Caki2 (cell line): ENCODE measurements around the gene FGFR1OP2. TPM values are rescaled to one million over a fixed set of nuclear protein-coding genes. Genes with fewer than 3 reads are reported as not detected.
A peak's percentile ranks its signal among the peaks of the same experiment; 100 is the strongest.

Experiments used
- DNase-seq: peaks from one replicate; pipeline ENCODE4 v3.0.0-alpha.2; 2015; ENCODE audit warnings: low read depth
- in situ Hi-C: cut with HindIII; loops from 2 replicates; pipeline ENCODE4 v1.10.0; 2016; ENCODE audit warnings: low sequenced_read_pairs, low pct_unique_long_range_greater_than_20kb, mixed read lengths
- total RNA-seq: library from RNA; depleted of rRNA; stranded (reverse); fragments of >200 nt; shearing (Covaris generic); gene quantifications from 2 replicates; pipeline ENCODE4 v1.2.3, GENCODE V29; 2014; ENCODE audit warnings: low replicate concordance

FGFR1OP2 gene
- total RNA-seq, 1 experiment from 2014 or later: 35.1 TPM

GRCh38 chr12:26991826-26992225 lies 53.6 kb downstream of the FGFR1OP2 start:
- in situ Hi-C loops: no loop called here
- no peak for DNase-seq

- in situ Hi-C loops: no loop called here
- DNase-seq: no peak
These were observed 55.8 kb downstream of the FGFR1OP2 start for GRCh38 chr12:26994109-26994508.

GRCh38 chr12:26995706-26996105 lies 57.4 kb downstream of the FGFR1OP2 start:
- in situ Hi-C loops: no loop called here
- no peak for DNase-seq

GRCh38 chr12:26997003-26997402 lies 58.7 kb downstream of the FGFR1OP2 start:
- in situ Hi-C loops: no loop called here
- DNase-seq: no peak

- DNase-seq: no peak
- in situ Hi-C loops: no loop called here
These were observed 62.7 kb downstream of the FGFR1OP2 start for GRCh38 chr12:27000961-27001360.

- no peak for DNase-seq
- in situ Hi-C loops: no loop called here
These were observed 63.4 kb downstream of the FGFR1OP2 start for GRCh38 chr12:27001663-27002062.

- in situ Hi-C loops: no loop called here
These were observed 63.9 kb downstream of the FGFR1OP2 start for GRCh38 chr12:27002141-27002540.

GRCh38 chr12:27003421-27004381 lies 65.4 kb downstream of the FGFR1OP2 start:
- in situ Hi-C loops: no loop called here
- no peak for DNase-seq

More at GRCh38 chr12:27002141-27002540, 63.9 kb downstream of the FGFR1OP2 start:
- peak; percentile 46 for DNase-seq

- in situ Hi-C loops: no loop called here
- DNase-seq: peak; percentile 74
These were observed 67.2 kb downstream of the FGFR1OP2 start for GRCh38 chr12:27005495-27005894.

GRCh38 chr12:27006797-27007467 lies 68.7 kb downstream of the FGFR1OP2 start:
- DNase-seq: no peak
- in situ Hi-C loops: no loop called here

- no peak for DNase-seq
- in situ Hi-C loops: no loop called here
These were observed 69.8 kb downstream of the FGFR1OP2 start for GRCh38 chr12:27008081-27008480.

- DNase-seq: no peak
- in situ Hi-C loops: no loop called here
These were observed 71.6 kb downstream of the FGFR1OP2 start for GRCh38 chr12:27009881-27010301.

- in situ Hi-C loops: no loop called here
- no peak for DNase-seq
These were observed 74.1 kb downstream of the FGFR1OP2 start for GRCh38 chr12:27012239-27012981.

- no peak for DNase-seq
- in situ Hi-C loops: no loop called here
These were observed 74.6 kb downstream of the FGFR1OP2 start for GRCh38 chr12:27012982-27013255.

GRCh38 chr12:27013611-27014084 lies 75.4 kb downstream of the FGFR1OP2 start:
- DNase-seq: no peak
- in situ Hi-C loops: no loop called here

- in situ Hi-C loops: no loop called here
- DNase-seq: peak; percentile 93
These were observed 76.0 kb downstream of the FGFR1OP2 start, which contains the start of gene TM7SF3 for GRCh38 chr12:27014085-27014858. TSS of gene TM7SF3 (minus strand) at chr12:27014384. CDS start at chr12:27014168, 216 bp downstream.

GRCh38 chr12:27014859-27015729 lies 76.8 kb downstream of the FGFR1OP2 start:
- in situ Hi-C loops: no loop called here
- DNase-seq: no peak
